HCT116 (cell line): ENCODE measurements around the gene NAB1. TPM values are rescaled to one million over a fixed set of nuclear protein-coding genes. Genes with fewer than 3 reads are reported as not detected.

Experiments used
- ATAC-seq: fragments of 200-7000 bp; cut with Tn5 transposase; 2 replicates; pipeline ENCODE4 v1.9.1; 2020; ENCODE audit warnings: mild to moderate bottlenecking, moderate library complexity
- BruUV-seq: library from RNA; stranded (reverse); fragments of 400-500 nt; replicated peaks from 2 replicates; lab custom pipeline; 2021; lab: Mats Ljungman, UMichigan
- CTCF ChIA-PET: fragments of 300-600 bp; sonication (Branson Sonifier 250); formaldehyde crosslinking; loops from one replicate; lab custom pipeline; 2021; ENCODE audit warnings: antibody characterized with exemption; lab: Charles Lee
- POLR2A ChIA-PET: fragments of 300-600, 350-600 bp; sonication (Branson Sonifier 250); formaldehyde crosslinking; loops from one replicate; lab custom pipeline; 2021; ENCODE audit warnings: antibody characterized with exemption; lab: Charles Lee
- RAD21 ChIA-PET, 2 experiments: fragments of 300-600 bp; sonication (Branson Sonifier 250); formaldehyde crosslinking; loops; one replicate each; lab custom pipeline; 2023; ENCODE audit warnings: low total read pairs in 2 of 2; ENCODE audit not compliant: uncharacterized antibody in 2 of 2, unreplicated experiment in 2 of 2, low non-redundant PET in 1 of 2; lab: Charles Lee
- DNase-seq: peaks from one replicate; pipeline ENCODE4 v3.0.0-alpha.2; 2010; ENCODE audit warnings: low read depth, low spot score
- H2AFZ ChIP-seq: fragments of 200-600 bp; shearing (Covaris generic), sonication (generic); 2 replicates; pipeline ENCODE4 v1.6.1; 2017; ENCODE audit warnings: low read depth, mixed run types, mixed read lengths, antibody characterized with exemption, low read length; ENCODE audit not compliant: poor library complexity, severe bottlenecking
- H3K27ac ChIP-seq: 2 replicates; pipeline ENCODE4 v1.5.1; 2012; ENCODE audit warnings: low read depth, low read length
- H3K27me3 ChIP-seq: fragments of 200-600 bp; sonication (generic); 2 replicates; pipeline ENCODE4 v1.6.1; 2016; ENCODE audit warnings: mixed run types, low read length, mixed read lengths; ENCODE audit not compliant: insufficient read depth
- H3K36me3 ChIP-seq, 2 experiments: fragments of 200-500 bp in 1 of 2; fragments of 200-600 bp in 1 of 2; sonication (Bioruptor generic) in 1 of 2; sonication (generic) in 1 of 2; 2 replicates each; pipeline versions ENCODE4 v1.5.1 to v1.6.1; 2014 to 2016; ENCODE audit warnings: low read length in 2 of 2, inconsistent platforms in 1 of 2, mixed read lengths in 1 of 2, mixed run types in 1 of 2; ENCODE audit not compliant: insufficient read depth in 2 of 2, control insufficient read depth in 1 of 2
- H3K4me1 ChIP-seq, 2 experiments: fragments of 200-600 bp in 1 of 2; sonication (generic) in 1 of 2; 2 replicates each; pipeline versions ENCODE4 v1.5.1 to v1.6.1; 2012 to 2017; ENCODE audit warnings: low read length in 2 of 2, inconsistent platforms in 1 of 2, mild to moderate bottlenecking in 1 of 2, mixed read lengths in 1 of 2, mixed run types in 1 of 2, moderate library complexity in 1 of 2; ENCODE audit not compliant: insufficient read depth in 2 of 2, control insufficient read depth in 1 of 2
- H3K4me2 ChIP-seq: fragments of 200-600 bp; sonication (generic); 2 replicates; pipeline ENCODE4 v1.6.1; 2017; ENCODE audit warnings: mixed run types, low read length, mixed read lengths
- H3K4me3 ChIP-seq, 2 experiments: fragments of 200-600 bp in 1 of 2; sonication (generic) in 1 of 2; replicated peaks in 1 of 2; 2 replicates each; pipeline ENCODE4 v1.5.1; 2011 to 2016; ENCODE audit warnings: low read length in 2 of 2, control low read depth in 1 of 2, low read depth in 1 of 2, mild to moderate bottlenecking in 1 of 2, mixed read lengths in 1 of 2, mixed run types in 1 of 2
- H3K79me2 ChIP-seq: fragments of 200-600 bp; sonication (generic); 2 replicates; pipeline ENCODE4 v1.6.1; 2017; ENCODE audit warnings: mild to moderate bottlenecking, mixed run types, low read length, moderate library complexity, mixed read lengths; ENCODE audit not compliant: insufficient read depth
- H3K9ac ChIP-seq: fragments of 200-600 bp; sonication (generic); 2 replicates; pipeline ENCODE4 v1.6.1; 2016; ENCODE audit warnings: low read length, mixed read lengths
- H3K9me2 ChIP-seq: fragments of 200-600 bp; sonication (generic), shearing (Covaris generic); 2 replicates; pipeline ENCODE4 v1.6.1; 2017; ENCODE audit warnings: mixed run types, mild to moderate bottlenecking, moderate library complexity; ENCODE audit not compliant: insufficient read depth
- H3K9me3 ChIP-seq, 2 experiments: fragments of 200-500 bp in 1 of 2; fragments of 200-600 bp in 1 of 2; sonication (Bioruptor generic) in 1 of 2; sonication (generic) in 1 of 2; 2 replicates each; pipeline ENCODE4 v1.6.1; 2014 to 2017; ENCODE audit warnings: low read length in 2 of 2, mixed read lengths in 2 of 2, inconsistent platforms in 1 of 2, low read depth in 1 of 2, mild to moderate bottlenecking in 1 of 2, mixed run types in 1 of 2, moderate library complexity in 1 of 2; ENCODE audit not compliant: control insufficient read depth in 1 of 2, insufficient read depth in 1 of 2
- H4K20me1 ChIP-seq: fragments of 200-600 bp; sonication (generic), shearing (Covaris generic); 2 replicates; pipeline ENCODE4 v1.6.1; 2017; ENCODE audit warnings: mixed run types, mild to moderate bottlenecking, moderate library complexity; ENCODE audit not compliant: insufficient read depth
- CBX3 ChIP-seq: IDR thresholded peaks from 2 replicates; pipeline ENCODE4 v1.6.1; 2012; ENCODE audit warnings: low read depth
- CEBPB ChIP-seq: IDR thresholded peaks from 2 replicates; pipeline ENCODE4 v1.6.1; 2012; ENCODE audit warnings: low read depth
- EGR1 ChIP-seq: IDR thresholded peaks from 2 replicates; pipeline ENCODE4 v1.6.1; 2012; ENCODE audit warnings: low read depth
- ELF1 ChIP-seq: IDR thresholded peaks from 2 replicates; pipeline ENCODE4 v1.6.1; 2012; ENCODE audit warnings: low read depth, borderline replicate concordance
- EZH2 ChIP-seq: fragments of 200-600 bp; sonication (generic); IDR thresholded peaks from 2 replicates; pipeline ENCODE4 v1.6.1; 2017; ENCODE audit warnings: antibody characterized with exemption, mixed run types
- FOSL1 ChIP-seq: IDR thresholded peaks from 2 replicates; pipeline ENCODE4 v1.6.1; 2012; ENCODE audit warnings: low read depth
- POLR2A ChIP-seq: IDR thresholded peaks from 2 replicates; pipeline ENCODE4 v1.7.0; 2011; ENCODE audit warnings: borderline replicate concordance; ENCODE audit not compliant: insufficient read depth, insufficient read length; ENCODE audit errors: extremely low read depth
- POLR2AphosphoS5 ChIP-seq: IDR thresholded peaks from 2 replicates; pipeline ENCODE4 v1.6.1; 2011; ENCODE audit warnings: mild to moderate bottlenecking, low read depth, low read length, moderate library complexity
- RAD21 ChIP-seq: IDR thresholded peaks from 2 replicates; pipeline ENCODE4 v1.6.1; 2012; ENCODE audit warnings: low read depth, mild to moderate bottlenecking
- ZFX ChIP-seq: fragments of 450-650 bp; IDR thresholded peaks from 2 replicates; pipeline ENCODE4 v1.6.1; 2017
- ZNF274 ChIP-seq: fragments of 200-500 bp; sonication (Bioruptor generic); IDR thresholded peaks from 2 replicates; pipeline ENCODE4 v1.6.1; 2014; ENCODE audit warnings: mild to moderate bottlenecking, low read depth, low read length, inconsistent platforms
- intact Hi-C: fragments of 100-400 bp; cut with micrococcal nuclease; formaldehyde crosslinking; loops from 2 replicates; pipeline ENCODE4 v1.10.0; 2022
- total RNA-seq: library from RNA; stranded (reverse); gene quantifications from one replicate; pipeline ENCODE4 v1.2.1, GENCODE V29; 2021; ENCODE audit not compliant: unreplicated experiment
- TF ChIP-seq, protein P1 (sequence below), 3 experiments: fragments of 200-600 bp in 1 of 3; sonication (generic) in 1 of 3; IDR thresholded peaks in 2 of 3; conservative IDR thresholded peaks in 1 of 3; 2 replicates each; pipeline ENCODE4 v1.5.1; 2012 to 2017; ENCODE audit warnings: low read depth in 2 of 3, low read length in 2 of 3, antibody characterized with exemption in 1 of 3, borderline replicate concordance in 1 of 3, control low read depth in 1 of 3, mild to moderate bottlenecking in 1 of 3, mixed read lengths in 1 of 3, mixed run types in 1 of 3, moderate library complexity in 1 of 3; ENCODE audit not compliant: insufficient read depth in 1 of 3
- TF ChIP-seq, protein P2 (sequence below): IDR thresholded peaks from 2 replicates; pipeline ENCODE4 v1.6.1; 2012; ENCODE audit warnings: low read depth
- TF ChIP-seq, protein P3 (sequence below): IDR thresholded peaks from 2 replicates; pipeline ENCODE4 v1.6.1; 2012
- TF ChIP-seq, protein P4 (sequence below): IDR thresholded peaks from 2 replicates; pipeline ENCODE4 v1.6.1; 2012

The NAB1 gene
- total RNA-seq, 1 experiment from 2014 or later: 43.8 TPM

DNA sequence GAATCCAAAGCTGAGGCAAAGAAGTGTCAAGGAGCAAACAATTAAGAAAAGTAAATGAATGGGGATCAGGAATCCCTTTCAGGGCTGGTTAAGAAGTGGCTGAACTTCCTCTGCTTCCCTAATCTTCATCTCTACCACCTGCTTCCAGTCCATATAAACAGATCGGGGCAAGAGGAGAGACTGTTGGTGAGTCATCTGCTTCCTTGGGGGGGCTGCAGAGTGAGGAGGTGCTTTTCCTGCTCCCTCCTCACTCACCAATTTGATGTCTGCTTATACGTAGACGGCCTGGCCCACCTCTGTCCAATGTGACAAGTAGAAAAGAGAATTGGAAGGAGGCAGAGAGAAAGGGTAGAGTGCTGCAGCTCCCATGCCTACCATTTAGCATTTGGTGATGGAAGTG, 68.4 kb downstream of the NAB1 start:
- no peak for ATAC-seq
- H3K4me1 ChIP-seq: peaks cover 12 to 62% of the 10 kb centered on the region in 2 experiments
- no peaks in the 10 kb centered on the region for H3K79me2 ChIP-seq
- no peak overlapping the region for H3K4me2 ChIP-seq
- H3K9me3 ChIP-seq: no peaks in the 10 kb centered on the region
- H3K27me3 ChIP-seq: no peaks in the 10 kb centered on the region
- POLR2A ChIA-PET: no interaction called here
- H3K27ac ChIP-seq: no peak overlapping the region
- no peak overlapping the region for H2AFZ ChIP-seq
- H3K36me3 ChIP-seq: no peaks in the 10 kb centered on the region
- BruUV-seq: no TSS peak
- DNase-seq: no peak
- CTCF ChIA-PET: no interaction called here
- no peak overlapping the region for H3K9ac ChIP-seq
- RAD21 ChIA-PET: interaction anchor here in 1 of 2 experiments (0.7 kb wide), 1 partner anchor 601 kb away, joined by 3 read pairs; no protein-coding TSS in a partner anchor
- no peak overlapping the region for H3K4me3 ChIP-seq
- no peaks in the 10 kb centered on the region for H4K20me1 ChIP-seq
- intact Hi-C loops: no loop called here
- H3K9me2 ChIP-seq: no peaks in the 10 kb centered on the region
- TF ChIP-seq, protein P1, sequence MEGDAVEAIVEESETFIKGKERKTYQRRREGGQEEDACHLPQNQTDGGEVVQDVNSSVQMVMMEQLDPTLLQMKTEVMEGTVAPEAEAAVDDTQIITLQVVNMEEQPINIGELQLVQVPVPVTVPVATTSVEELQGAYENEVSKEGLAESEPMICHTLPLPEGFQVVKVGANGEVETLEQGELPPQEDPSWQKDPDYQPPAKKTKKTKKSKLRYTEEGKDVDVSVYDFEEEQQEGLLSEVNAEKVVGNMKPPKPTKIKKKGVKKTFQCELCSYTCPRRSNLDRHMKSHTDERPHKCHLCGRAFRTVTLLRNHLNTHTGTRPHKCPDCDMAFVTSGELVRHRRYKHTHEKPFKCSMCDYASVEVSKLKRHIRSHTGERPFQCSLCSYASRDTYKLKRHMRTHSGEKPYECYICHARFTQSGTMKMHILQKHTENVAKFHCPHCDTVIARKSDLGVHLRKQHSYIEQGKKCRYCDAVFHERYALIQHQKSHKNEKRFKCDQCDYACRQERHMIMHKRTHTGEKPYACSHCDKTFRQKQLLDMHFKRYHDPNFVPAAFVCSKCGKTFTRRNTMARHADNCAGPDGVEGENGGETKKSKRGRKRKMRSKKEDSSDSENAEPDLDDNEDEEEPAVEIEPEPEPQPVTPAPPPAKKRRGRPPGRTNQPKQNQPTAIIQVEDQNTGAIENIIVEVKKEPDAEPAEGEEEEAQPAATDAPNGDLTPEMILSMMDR (IDR thresholded peaks at IDR 0.05 in 2 of 3, conservative IDR thresholded peaks at IDR 0.05 in 1 of 3; ENCODE audit: borderline replicate concordance in 1 of 3, insufficient read depth in 1 of 3, low read depth in 2 of 3, low read length in 2 of 3): no peak
- TF ChIP-seq ZNF274 (no peak), EGR1 (no peak), ZFX (no peak), CEBPB (no peak), EZH2 (no peak), POLR2AphosphoS5 (no peak), POLR2A (no peak), RAD21 (no peak), ELF1 (no peak), CBX3 (no peak), FOSL1 (no peak)
- TF ChIP-seq, protein P2, sequence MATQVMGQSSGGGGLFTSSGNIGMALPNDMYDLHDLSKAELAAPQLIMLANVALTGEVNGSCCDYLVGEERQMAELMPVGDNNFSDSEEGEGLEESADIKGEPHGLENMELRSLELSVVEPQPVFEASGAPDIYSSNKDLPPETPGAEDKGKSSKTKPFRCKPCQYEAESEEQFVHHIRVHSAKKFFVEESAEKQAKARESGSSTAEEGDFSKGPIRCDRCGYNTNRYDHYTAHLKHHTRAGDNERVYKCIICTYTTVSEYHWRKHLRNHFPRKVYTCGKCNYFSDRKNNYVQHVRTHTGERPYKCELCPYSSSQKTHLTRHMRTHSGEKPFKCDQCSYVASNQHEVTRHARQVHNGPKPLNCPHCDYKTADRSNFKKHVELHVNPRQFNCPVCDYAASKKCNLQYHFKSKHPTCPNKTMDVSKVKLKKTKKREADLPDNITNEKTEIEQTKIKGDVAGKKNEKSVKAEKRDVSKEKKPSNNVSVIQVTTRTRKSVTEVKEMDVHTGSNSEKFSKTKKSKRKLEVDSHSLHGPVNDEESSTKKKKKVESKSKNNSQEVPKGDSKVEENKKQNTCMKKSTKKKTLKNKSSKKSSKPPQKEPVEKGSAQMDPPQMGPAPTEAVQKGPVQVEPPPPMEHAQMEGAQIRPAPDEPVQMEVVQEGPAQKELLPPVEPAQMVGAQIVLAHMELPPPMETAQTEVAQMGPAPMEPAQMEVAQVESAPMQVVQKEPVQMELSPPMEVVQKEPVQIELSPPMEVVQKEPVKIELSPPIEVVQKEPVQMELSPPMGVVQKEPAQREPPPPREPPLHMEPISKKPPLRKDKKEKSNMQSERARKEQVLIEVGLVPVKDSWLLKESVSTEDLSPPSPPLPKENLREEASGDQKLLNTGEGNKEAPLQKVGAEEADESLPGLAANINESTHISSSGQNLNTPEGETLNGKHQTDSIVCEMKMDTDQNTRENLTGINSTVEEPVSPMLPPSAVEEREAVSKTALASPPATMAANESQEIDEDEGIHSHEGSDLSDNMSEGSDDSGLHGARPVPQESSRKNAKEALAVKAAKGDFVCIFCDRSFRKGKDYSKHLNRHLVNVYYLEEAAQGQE: no peak
- TF ChIP-seq, protein P3, sequence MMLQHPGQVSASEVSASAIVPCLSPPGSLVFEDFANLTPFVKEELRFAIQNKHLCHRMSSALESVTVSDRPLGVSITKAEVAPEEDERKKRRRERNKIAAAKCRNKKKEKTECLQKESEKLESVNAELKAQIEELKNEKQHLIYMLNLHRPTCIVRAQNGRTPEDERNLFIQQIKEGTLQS: no peak
- TF ChIP-seq, protein P4, sequence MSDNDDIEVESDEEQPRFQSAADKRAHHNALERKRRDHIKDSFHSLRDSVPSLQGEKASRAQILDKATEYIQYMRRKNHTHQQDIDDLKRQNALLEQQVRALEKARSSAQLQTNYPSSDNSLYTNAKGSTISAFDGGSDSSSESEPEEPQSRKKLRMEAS: no peak
